Measurements from ENCODE around the gene IL20RA. TPM values are rescaled to one million over a fixed set of nuclear protein-coding genes. Genes with fewer than 3 reads are reported as not detected.

IL20RA gene
- total and polyA plus RNA-seq, 2 experiments from 2014 or later, result 0.71 to 0.86 TPM

DNA sequence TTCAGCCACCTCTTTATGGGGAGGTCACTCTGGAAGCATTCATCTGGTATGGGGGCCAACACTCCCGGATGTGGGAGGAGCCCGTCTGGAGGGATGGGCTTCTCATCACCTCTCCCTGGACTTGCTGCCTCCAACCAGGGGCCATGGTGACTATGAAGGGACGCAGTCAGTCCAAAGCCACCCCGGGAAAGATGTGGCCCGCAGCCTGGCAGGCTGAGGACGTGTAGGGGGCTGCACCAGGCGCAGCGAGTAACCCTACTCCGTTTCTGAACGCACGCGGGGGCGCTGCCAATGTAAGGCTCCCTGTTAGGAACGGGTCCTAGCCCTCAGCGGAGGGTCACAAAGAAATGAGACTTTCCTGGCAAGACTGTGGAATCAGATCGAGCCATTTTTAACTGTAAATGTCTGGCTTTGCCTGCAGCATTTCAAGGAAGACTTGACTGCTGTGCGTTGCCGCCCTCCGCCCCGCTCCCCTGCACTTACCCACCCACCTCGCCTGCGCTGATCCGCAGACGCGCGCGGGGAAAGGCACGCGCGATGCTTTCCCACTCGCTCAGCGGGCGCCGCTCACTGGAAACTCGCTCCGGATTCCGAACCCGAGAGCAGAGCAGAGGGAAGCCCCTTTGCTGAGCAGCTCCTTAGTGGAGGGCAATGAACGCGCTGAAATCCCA is 55.1 kb downstream of the IL20RA start:
- Histone ChIP-seq H3K9me3 (ENCODE audit: low read depth) (no peaks in the 10 kb centered on the region), H3K36me3 (no peaks in the 10 kb centered on the region), H3K4me3 (peak overlapping the region; percentile 45), H3K27me3 (no peaks in the 10 kb centered on the region), H3K4me1 (ENCODE audit: low read depth) (peaks cover 10% of the 10 kb centered on the region), H3K27ac (peak overlapping the region; percentile 31)
- DNase-seq (ENCODE audit: low read depth in 1 of 2, low spot score in 1 of 2), result peak in 1 of 2 donors; percentile 75
- TF ChIP-seq, protein P1, sequence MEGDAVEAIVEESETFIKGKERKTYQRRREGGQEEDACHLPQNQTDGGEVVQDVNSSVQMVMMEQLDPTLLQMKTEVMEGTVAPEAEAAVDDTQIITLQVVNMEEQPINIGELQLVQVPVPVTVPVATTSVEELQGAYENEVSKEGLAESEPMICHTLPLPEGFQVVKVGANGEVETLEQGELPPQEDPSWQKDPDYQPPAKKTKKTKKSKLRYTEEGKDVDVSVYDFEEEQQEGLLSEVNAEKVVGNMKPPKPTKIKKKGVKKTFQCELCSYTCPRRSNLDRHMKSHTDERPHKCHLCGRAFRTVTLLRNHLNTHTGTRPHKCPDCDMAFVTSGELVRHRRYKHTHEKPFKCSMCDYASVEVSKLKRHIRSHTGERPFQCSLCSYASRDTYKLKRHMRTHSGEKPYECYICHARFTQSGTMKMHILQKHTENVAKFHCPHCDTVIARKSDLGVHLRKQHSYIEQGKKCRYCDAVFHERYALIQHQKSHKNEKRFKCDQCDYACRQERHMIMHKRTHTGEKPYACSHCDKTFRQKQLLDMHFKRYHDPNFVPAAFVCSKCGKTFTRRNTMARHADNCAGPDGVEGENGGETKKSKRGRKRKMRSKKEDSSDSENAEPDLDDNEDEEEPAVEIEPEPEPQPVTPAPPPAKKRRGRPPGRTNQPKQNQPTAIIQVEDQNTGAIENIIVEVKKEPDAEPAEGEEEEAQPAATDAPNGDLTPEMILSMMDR (IDR thresholded peaks at IDR 0.05; ENCODE audit: low read depth, low read length), result no peak

DNA sequence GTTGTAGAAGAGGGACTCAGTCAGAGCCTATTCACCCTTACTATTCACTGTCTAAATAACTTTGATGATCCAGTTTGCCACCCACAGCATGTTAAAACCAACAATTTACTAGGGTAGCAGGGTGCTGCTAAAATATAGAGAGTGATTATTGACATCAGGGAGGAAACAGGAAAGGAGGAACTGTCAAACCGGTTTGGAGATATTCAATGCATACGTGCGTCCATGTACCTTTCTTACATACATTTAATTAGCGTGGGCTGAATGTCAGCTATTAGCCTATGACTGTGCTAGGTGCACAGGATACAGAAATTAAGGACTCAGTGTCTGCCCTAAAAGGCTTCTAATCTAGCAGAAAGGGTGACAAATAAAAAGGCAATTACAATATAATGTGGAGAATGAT is 57.2 kb downstream of the IL20RA start:
- TF ChIP-seq, protein P1 (IDR thresholded peaks at IDR 0.05; ENCODE audit: low read depth, low read length), result no peak
- Histone ChIP-seq H3K4me1 (ENCODE audit: low read depth) (peaks cover 16% of the 10 kb centered on the region), H3K27me3 (no peaks in the 10 kb centered on the region), H3K36me3 (no peaks in the 10 kb centered on the region), H3K4me3 (no peak overlapping the region), H3K27ac (no peak overlapping the region), H3K9me3 (ENCODE audit: low read depth) (no peaks in the 10 kb centered on the region)
- DNase-seq (ENCODE audit: low read depth in 1 of 2, low spot score in 1 of 2), result no peak

DNA sequence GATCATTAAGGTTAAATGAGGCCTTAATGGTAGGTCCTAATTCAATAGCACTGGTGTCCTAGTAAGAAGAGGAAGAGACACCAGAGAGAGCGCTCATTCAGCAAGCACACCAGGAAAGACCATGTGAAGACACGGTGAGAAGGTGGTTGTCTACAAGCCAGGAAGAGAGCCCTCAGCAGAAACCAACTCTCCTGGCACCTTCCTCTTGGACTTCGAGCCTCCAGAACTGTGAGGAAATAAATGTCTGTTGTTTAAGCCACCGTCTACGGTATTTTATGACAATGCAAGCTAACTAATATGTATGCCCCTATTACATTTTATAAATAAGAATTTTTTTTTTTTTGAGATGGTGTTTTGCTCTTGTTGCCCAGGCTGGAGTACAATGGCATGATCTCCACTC is 59.3 kb downstream of the IL20RA start:
- Histone ChIP-seq H3K4me3 (no peak overlapping the region), H3K4me1 (ENCODE audit: low read depth) (peaks cover 15% of the 10 kb centered on the region), H3K27ac (no peak overlapping the region), H3K36me3 (no peaks in the 10 kb centered on the region), H3K9me3 (ENCODE audit: low read depth) (no peaks in the 10 kb centered on the region), H3K27me3 (no peaks in the 10 kb centered on the region)
- DNase-seq (ENCODE audit: low read depth in 1 of 2, low spot score in 1 of 2), result no peak
- TF ChIP-seq, protein P1 (IDR thresholded peaks at IDR 0.05; ENCODE audit: low read depth, low read length), result no peak

DNA sequence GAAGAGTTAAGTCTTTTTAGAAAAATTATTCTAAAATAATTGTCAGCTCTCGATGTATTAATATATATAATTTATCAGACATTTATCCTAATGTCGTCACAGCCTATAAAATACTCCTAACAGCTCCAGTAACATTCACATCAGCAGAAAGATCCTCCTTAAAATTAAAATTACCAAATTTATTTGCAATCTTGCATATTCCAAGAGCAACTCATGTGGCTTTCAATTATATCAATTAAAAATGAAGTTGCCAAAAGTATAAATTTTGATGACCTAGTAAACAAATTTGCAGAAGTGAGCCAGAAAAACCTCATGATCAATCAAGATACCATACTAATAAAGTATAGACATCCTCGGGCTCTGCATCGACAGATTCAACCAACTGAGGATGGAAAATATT is 60.2 kb downstream of the IL20RA start:
- Histone ChIP-seq H3K27me3 (no peaks in the 10 kb centered on the region), H3K4me3 (no peak overlapping the region), H3K27ac (no peak overlapping the region), H3K4me1 (ENCODE audit: low read depth) (peaks cover 11% of the 10 kb centered on the region), H3K9me3 (ENCODE audit: low read depth) (no peaks in the 10 kb centered on the region), H3K36me3 (no peaks in the 10 kb centered on the region)
- TF ChIP-seq, protein P1 (IDR thresholded peaks at IDR 0.05; ENCODE audit: low read depth, low read length), result no peak
- DNase-seq (ENCODE audit: low read depth in 1 of 2, low spot score in 1 of 2), result no peak

DNA sequence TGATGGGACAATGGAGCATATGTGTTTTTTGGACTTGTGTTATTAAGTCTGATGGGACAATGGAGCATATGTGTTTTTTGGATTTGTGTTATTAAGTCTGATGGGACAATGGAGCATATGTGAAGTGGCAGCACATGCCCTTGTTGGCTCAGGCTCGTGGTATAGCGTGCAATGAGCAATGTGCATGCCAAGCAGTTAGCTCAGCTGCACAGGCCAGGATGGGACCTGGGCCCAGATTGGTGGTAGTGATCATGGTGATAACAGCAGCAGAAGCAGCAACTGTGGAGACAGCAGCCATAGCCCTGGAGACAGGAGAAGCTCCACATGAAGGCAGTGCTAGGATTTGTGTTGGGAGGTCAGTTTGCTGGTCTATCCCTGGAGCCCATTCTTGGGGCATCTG is 61.1 kb downstream of the IL20RA start:
- H3K27ac ChIP-seq, result no peak overlapping the region
- TF ChIP-seq, protein P1 (IDR thresholded peaks at IDR 0.05; ENCODE audit: low read depth, low read length), result no peak
- no peaks in the 10 kb centered on the region for H3K36me3 ChIP-seq
- H3K27me3 ChIP-seq, result no peaks in the 10 kb centered on the region
- H3K9me3 ChIP-seq (ENCODE audit: low read depth), result no peaks in the 10 kb centered on the region
- H3K4me1 ChIP-seq (ENCODE audit: low read depth), result peaks cover 6% of the 10 kb centered on the region
- no peak overlapping the region for H3K4me3 ChIP-seq
- no peak for DNase-seq (ENCODE audit: low read depth in 1 of 2, low spot score in 1 of 2)

Measured in cardiac muscle cell (in vitro differentiated cells and primary cell).